Mammary epithelial cell (primary cell): ENCODE results near the gene MARK2.

ENCODE experiments used
- CTCF ChIP-seq, 2 donors: IDR thresholded peaks in 1 of 2; conservative IDR thresholded peaks in 1 of 2; 2 replicates each; pipeline ENCODE4 v1.5.1; 2011 to 2012; ENCODE audit warnings: inconsistent platforms in 2 of 2, low read length in 2 of 2, mild to moderate bottlenecking in 2 of 2, control low read depth in 1 of 2, low read depth in 1 of 2; ENCODE audit not compliant: insufficient read depth in 1 of 2; ENCODE audit errors: extremely low read depth in 1 of 2
- EZH2 ChIP-seq: IDR thresholded peaks from 2 replicates; pipeline ENCODE4 v1.6.1; 2012; ENCODE audit warnings: low read length, inconsistent platforms, borderline replicate concordance

- no peak for TF ChIP-seq EZH2
- no peak for TF ChIP-seq CTCF (conservative IDR thresholded peaks at IDR 0.05 in 1 of 2, IDR thresholded peaks at IDR 0.05 in 1 of 2; ENCODE audit: extremely low read depth in 1 of 2, insufficient read depth in 1 of 2, low read depth in 1 of 2, low read length in 2 of 2)
Observed at GRCh38 chr11:63793161-63793560, 45.7 kb upstream of the MARK2 start.
